ENCODE measurements around the gene SUGP2.
"Not testable (repeated sequence)": the region's sequence is repeated elsewhere in the genome, so short reads cannot be mapped to it uniquely, and the experiment has no call there.

The SUGP2 gene

GRCh38 chr19:18967358-18968146 lies 65.8 kb downstream of the SUGP2 start:
- ATAC-seq = no peak
- no peak for DNase-seq
- Mint-ChIP-seq H3K27ac (no peak overlapping the region), H3K4me1 (no peaks in the 10 kb centered on the region), H3K4me3 (no peak overlapping the region), H3K27me3 (peaks cover 16% of the 10 kb centered on the region), H3K9me3 (no peaks in the 10 kb centered on the region)

- H3K27me3 Mint-ChIP-seq = peaks cover 27% of the 10 kb centered on the region
- no peak overlapping the region for H3K4me3 Mint-ChIP-seq
- H3K27ac Mint-ChIP-seq = no peak overlapping the region
- no peak for DNase-seq
- peaks cover 11% of the 10 kb centered on the region for H3K4me1 Mint-ChIP-seq
- no peaks in the 10 kb centered on the region for H3K9me3 Mint-ChIP-seq
- ATAC-seq = no peak
These were observed 67.0 kb downstream of the SUGP2 start for GRCh38 chr19:18966307-18966706.

- no peak overlapping the region for H3K4me3 Mint-ChIP-seq
- H3K27me3 Mint-ChIP-seq = peaks cover 26% of the 10 kb centered on the region
- no peak overlapping the region for H3K27ac Mint-ChIP-seq
- H3K4me1 Mint-ChIP-seq = peaks cover 13% of the 10 kb centered on the region
- DNase-seq (no peak), ATAC-seq (no peak)
- H3K9me3 Mint-ChIP-seq = no peaks in the 10 kb centered on the region
These were observed 69.2 kb downstream of the SUGP2 start for GRCh38 chr19:18964121-18964520.

- H3K27ac Mint-ChIP-seq = no peak overlapping the region
- H3K4me1 Mint-ChIP-seq = peaks cover 13% of the 10 kb centered on the region
- no peaks in the 10 kb centered on the region for H3K9me3 Mint-ChIP-seq
- ATAC-seq = no peak
- peak overlapping the region in 1 of 2 donors; percentile 62 for H3K4me3 Mint-ChIP-seq
- peaks cover 14% of the 10 kb centered on the region for H3K27me3 Mint-ChIP-seq
- DNase-seq = no peak
These were observed 71.3 kb downstream of the SUGP2 start for GRCh38 chr19:18961767-18962620.

GRCh38 chr19:18960370-18960769 lies 72.9 kb downstream of the SUGP2 start:
- no peak for ATAC-seq
- Mint-ChIP-seq H3K9me3 (no peaks in the 10 kb centered on the region), H3K27me3 (peaks cover 14% of the 10 kb centered on the region), H3K4me1 (peaks cover 13% of the 10 kb centered on the region), H3K4me3 (no peak overlapping the region), H3K27ac (no peak overlapping the region)
- no peak for DNase-seq

- no peak overlapping the region for H3K4me3 Mint-ChIP-seq
These were observed 78.3 kb downstream of the SUGP2 start for GRCh38 chr19:18955042-18955441.

GRCh38 chr19:18954094-18954493 lies 79.2 kb downstream of the SUGP2 start:
- no peak overlapping the region for H3K27ac Mint-ChIP-seq
- no peak for ATAC-seq

More at GRCh38 chr19:18955042-18955441, 78.3 kb downstream of the SUGP2 start:
- H3K9me3 Mint-ChIP-seq = peaks cover 6 to 8% of the 10 kb centered on the region in 2 donors
- no peaks in the 10 kb centered on the region for H3K27me3 Mint-ChIP-seq
- DNase-seq = no peak
- no peaks in the 10 kb centered on the region for H3K4me1 Mint-ChIP-seq
- ATAC-seq = no peak
- no peak overlapping the region for H3K27ac Mint-ChIP-seq

GRCh38 chr19:18952364-18953003 lies 80.8 kb downstream of the SUGP2 start:
- DNase-seq, H3K9me3 Mint-ChIP-seq, H3K27me3 Mint-ChIP-seq, H3K4me1 Mint-ChIP-seq, H3K4me3 Mint-ChIP-seq, ATAC-seq, H3K27ac Mint-ChIP-seq: not testable (repeated sequence)

More at GRCh38 chr19:18954094-18954493, 79.2 kb downstream of the SUGP2 start:
- DNase-seq = no peak
- Mint-ChIP-seq H3K4me1 (no peaks in the 10 kb centered on the region), H3K4me3 (no peak overlapping the region), H3K27me3 (no peaks in the 10 kb centered on the region), H3K9me3 (peaks cover 6 to 8% of the 10 kb centered on the region in 2 donors)

GRCh38 chr19:18951721-18952281 lies 81.5 kb downstream of the SUGP2 start:
- Mint-ChIP-seq H3K27ac (no peak overlapping the region), H3K4me3 (no peak overlapping the region), H3K27me3 (no peaks in the 10 kb centered on the region), H3K4me1 (no peaks in the 10 kb centered on the region), H3K9me3 (peaks cover 6 to 8% of the 10 kb centered on the region in 2 donors)
- ATAC-seq = no peak
- DNase-seq = no peak

- H3K9me3 Mint-ChIP-seq = peaks cover 2 to 3% of the 10 kb centered on the region in 2 donors
- DNase-seq = no peak
- H3K27me3 Mint-ChIP-seq = peaks cover 10% of the 10 kb centered on the region
- H3K27ac Mint-ChIP-seq = no peak overlapping the region
- ATAC-seq = no peak
- no peaks in the 10 kb centered on the region for H3K4me1 Mint-ChIP-seq
- H3K4me3 Mint-ChIP-seq = no peak overlapping the region
These were observed 83.5 kb downstream of the SUGP2 start for GRCh38 chr19:18949858-18950257.

GRCh38 chr19:18948976-18949356 lies 84.4 kb downstream of the SUGP2 start:
- ATAC-seq = no peak
- H3K27me3 Mint-ChIP-seq = peaks cover 11% of the 10 kb centered on the region
- H3K4me3 Mint-ChIP-seq = no peak overlapping the region
- H3K4me1 Mint-ChIP-seq = no peaks in the 10 kb centered on the region
- no peak overlapping the region for H3K27ac Mint-ChIP-seq
- DNase-seq = no peak
- no peaks in the 10 kb centered on the region for H3K9me3 Mint-ChIP-seq

GRCh38 chr19:18948075-18948975 lies 85.0 kb downstream of the SUGP2 start:
- no peak for ATAC-seq
- H3K27me3 Mint-ChIP-seq = peaks cover 11% of the 10 kb centered on the region

GRCh38 chr19:18946918-18947317 lies 86.4 kb downstream of the SUGP2 start:
- no peak for ATAC-seq

More at GRCh38 chr19:18948075-18948975, 85.0 kb downstream of the SUGP2 start:
- Mint-ChIP-seq H3K4me1 (no peaks in the 10 kb centered on the region), H3K9me3 (no peaks in the 10 kb centered on the region), H3K27ac (no peak overlapping the region), H3K4me3 (no peak overlapping the region)
- no peak for DNase-seq

GRCh38 chr19:18946335-18946734 lies 87.0 kb downstream of the SUGP2 start:
- H3K27me3 Mint-ChIP-seq = peaks cover 31% of the 10 kb centered on the region
- H3K27ac Mint-ChIP-seq = no peak overlapping the region
- DNase-seq (no peak), ATAC-seq (no peak)
- no peak overlapping the region for H3K4me3 Mint-ChIP-seq
- no peaks in the 10 kb centered on the region for H3K9me3 Mint-ChIP-seq
- H3K4me1 Mint-ChIP-seq = peaks cover 4% of the 10 kb centered on the region

More at GRCh38 chr19:18946918-18947317, 86.4 kb downstream of the SUGP2 start:
- Mint-ChIP-seq H3K27ac (no peak overlapping the region), H3K27me3 (peaks cover 25% of the 10 kb centered on the region), H3K9me3 (no peaks in the 10 kb centered on the region), H3K4me3 (no peak overlapping the region), H3K4me1 (no peaks in the 10 kb centered on the region)
- DNase-seq = no peak

Measured in stimulated activated naive CD8-positive, alpha-beta T cell treated with anti-CD3 and anti-CD28 coated beads, Interleukin-15, amount 100 ng/mL, for 72 hours (primary cell).